22Rv1 (cell line): ENCODE data around the gene FNDC7.

Experiments
- ZFX ChIP-seq: fragments of 450-650 bp; IDR thresholded peaks from 2 replicates; pipeline ENCODE4 v1.6.1; 2017; ENCODE audit warnings: antibody characterized with exemption, borderline replicate concordance
- TF ChIP-seq, protein P1 (sequence below): fragments of 450-650 bp; IDR thresholded peaks from 2 replicates; pipeline ENCODE4 v1.5.1; 2017; ENCODE audit warnings: mild to moderate bottlenecking

DNA sequence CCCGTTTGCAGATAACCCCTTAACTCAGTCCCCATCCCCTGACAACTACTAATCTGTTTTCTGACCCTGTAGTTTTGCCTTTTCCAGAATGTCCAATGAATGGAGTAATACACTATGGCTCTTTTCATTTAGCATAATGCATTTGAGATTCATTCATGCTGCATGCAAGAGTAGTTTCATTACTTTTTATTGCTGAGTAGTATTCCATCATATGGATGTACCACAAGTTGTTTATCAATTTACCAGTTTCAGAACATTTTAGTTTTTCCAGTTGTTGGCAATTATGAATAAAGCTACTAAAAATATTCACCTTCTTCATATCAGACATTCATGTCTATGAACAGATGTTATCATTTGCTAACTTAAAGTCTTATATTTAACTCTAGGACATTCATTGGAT is 79.1 kb downstream of the FNDC7 start:
- TF ChIP-seq, protein P1, sequence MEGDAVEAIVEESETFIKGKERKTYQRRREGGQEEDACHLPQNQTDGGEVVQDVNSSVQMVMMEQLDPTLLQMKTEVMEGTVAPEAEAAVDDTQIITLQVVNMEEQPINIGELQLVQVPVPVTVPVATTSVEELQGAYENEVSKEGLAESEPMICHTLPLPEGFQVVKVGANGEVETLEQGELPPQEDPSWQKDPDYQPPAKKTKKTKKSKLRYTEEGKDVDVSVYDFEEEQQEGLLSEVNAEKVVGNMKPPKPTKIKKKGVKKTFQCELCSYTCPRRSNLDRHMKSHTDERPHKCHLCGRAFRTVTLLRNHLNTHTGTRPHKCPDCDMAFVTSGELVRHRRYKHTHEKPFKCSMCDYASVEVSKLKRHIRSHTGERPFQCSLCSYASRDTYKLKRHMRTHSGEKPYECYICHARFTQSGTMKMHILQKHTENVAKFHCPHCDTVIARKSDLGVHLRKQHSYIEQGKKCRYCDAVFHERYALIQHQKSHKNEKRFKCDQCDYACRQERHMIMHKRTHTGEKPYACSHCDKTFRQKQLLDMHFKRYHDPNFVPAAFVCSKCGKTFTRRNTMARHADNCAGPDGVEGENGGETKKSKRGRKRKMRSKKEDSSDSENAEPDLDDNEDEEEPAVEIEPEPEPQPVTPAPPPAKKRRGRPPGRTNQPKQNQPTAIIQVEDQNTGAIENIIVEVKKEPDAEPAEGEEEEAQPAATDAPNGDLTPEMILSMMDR = no peak
- TF ChIP-seq ZFX = no peak
